HCT116 (cell line): ENCODE results near the gene MERTK.

Experiments used
- CEBPB ChIP-seq: IDR thresholded peaks from 2 replicates; pipeline ENCODE4 v1.6.1; 2012; ENCODE audit warnings: low read depth
- CTCF ChIP-seq, 3 experiments: fragments of 200-600 bp in 1 of 3; sonication (generic) in 1 of 3; IDR thresholded peaks in 2 of 3; conservative IDR thresholded peaks in 1 of 3; 2 replicates each; pipeline ENCODE4 v1.5.1; 2012 to 2017; ENCODE audit warnings: low read depth in 2 of 3, low read length in 2 of 3, antibody characterized with exemption in 1 of 3, borderline replicate concordance in 1 of 3, control low read depth in 1 of 3, mild to moderate bottlenecking in 1 of 3, mixed read lengths in 1 of 3, mixed run types in 1 of 3, moderate library complexity in 1 of 3; ENCODE audit not compliant: insufficient read depth in 1 of 3
- ELF1 ChIP-seq: IDR thresholded peaks from 2 replicates; pipeline ENCODE4 v1.6.1; 2012; ENCODE audit warnings: low read depth, borderline replicate concordance
- EZH2 ChIP-seq: fragments of 200-600 bp; sonication (generic); IDR thresholded peaks from 2 replicates; pipeline ENCODE4 v1.6.1; 2017; ENCODE audit warnings: antibody characterized with exemption, mixed run types
- JUND ChIP-seq: IDR thresholded peaks from 2 replicates; pipeline ENCODE4 v1.6.1; 2012
- MAX ChIP-seq: IDR thresholded peaks from 2 replicates; pipeline ENCODE4 v1.6.1; 2012
- POLR2A ChIP-seq: IDR thresholded peaks from 2 replicates; pipeline ENCODE4 v1.7.0; 2011; ENCODE audit warnings: borderline replicate concordance; ENCODE audit not compliant: insufficient read depth, insufficient read length; ENCODE audit errors: extremely low read depth
- POLR2AphosphoS5 ChIP-seq: IDR thresholded peaks from 2 replicates; pipeline ENCODE4 v1.6.1; 2011; ENCODE audit warnings: mild to moderate bottlenecking, low read depth, low read length, moderate library complexity
- REST ChIP-seq: IDR thresholded peaks from 2 replicates; pipeline ENCODE4 v1.6.1; 2012; ENCODE audit warnings: low read depth
- SP1 ChIP-seq: IDR thresholded peaks from 2 replicates; pipeline ENCODE4 v1.6.1; 2012; ENCODE audit warnings: low read depth
- SRF ChIP-seq: IDR thresholded peaks from 2 replicates; pipeline ENCODE4 v1.6.1; 2012; ENCODE audit warnings: low read depth
- TCF7L2 ChIP-seq: IDR thresholded peaks from 2 replicates; pipeline ENCODE4 v1.7.0; 2011; ENCODE audit warnings: borderline replicate concordance, inconsistent platforms; ENCODE audit not compliant: insufficient read depth, insufficient read length; ENCODE audit errors: extremely low read depth
- ZNF274 ChIP-seq: fragments of 200-500 bp; sonication (Bioruptor generic); IDR thresholded peaks from 2 replicates; pipeline ENCODE4 v1.6.1; 2014; ENCODE audit warnings: mild to moderate bottlenecking, low read depth, low read length, inconsistent platforms

DNA sequence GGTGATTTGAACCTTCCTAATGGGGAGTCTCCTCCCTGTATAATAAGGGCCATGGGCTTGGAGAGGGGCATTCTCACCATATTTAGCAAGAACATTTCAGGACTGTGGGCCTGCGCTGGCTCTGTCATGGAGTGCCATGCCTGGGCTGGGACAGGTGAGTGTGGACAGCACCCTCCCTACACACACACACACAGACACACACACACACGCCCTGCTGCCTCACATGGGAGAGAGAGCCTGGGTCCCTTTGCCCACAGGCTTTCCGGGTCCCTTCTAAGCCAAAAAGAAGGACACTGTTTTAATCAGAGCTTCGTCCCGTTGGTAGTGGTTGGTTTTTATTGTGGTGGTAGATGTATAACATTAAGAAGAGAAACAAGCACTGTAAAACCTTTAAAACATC, 125.3 kb downstream of the MERTK start:
- TF ChIP-seq CEBPB (no peak), POLR2AphosphoS5 (no peak), TCF7L2 (no peak), CTCF (IDR thresholded peaks at IDR 0.05 in 2 of 3, conservative IDR thresholded peaks at IDR 0.05 in 1 of 3; ENCODE audit: borderline replicate concordance in 1 of 3, insufficient read depth in 1 of 3, low read depth in 2 of 3, low read length in 2 of 3) (no peak), ZNF274 (no peak), MAX (no peak), EZH2 (no peak), POLR2A (no peak), ELF1 (no peak), SRF (no peak), REST (no peak), JUND (no peak), SP1 (no peak)
